GM23248 (cell line): ENCODE results near the gene MAP2.

Source experiments
- EZH2 ChIP-seq: fragments of 200-600 bp; sonication (generic); IDR thresholded peaks from 2 replicates; pipeline ENCODE4 v1.6.1; 2018; ENCODE audit warnings: antibody characterized with exemption, mild to moderate bottlenecking; ENCODE audit not compliant: insufficient read depth, poor library complexity, severe bottlenecking
- EZH2phosphoT487 ChIP-seq: fragments of 200-600 bp; sonication (generic); IDR thresholded peaks from 2 replicates; pipeline ENCODE4 v1.6.1; 2018; ENCODE audit warnings: antibody characterized with exemption, moderate library complexity, mild to moderate bottlenecking, low read depth; ENCODE audit not compliant: insufficient read depth

- TF ChIP-seq EZH2 (no peak), EZH2phosphoT487 (no peak)
These were observed 125.7 kb downstream of the MAP2 start for GRCh38 chr2:209549589-209549988.
